NCI-H82 (cell line): ENCODE results near the gene MTF1.
A peak's percentile ranks its signal among the peaks of the same experiment; 100 is the strongest.
"Not testable (repeated sequence)": the region's sequence is repeated elsewhere in the genome, so short reads cannot be mapped to it uniquely, and the experiment has no call there.

Experiments used
- DNase-seq: peaks from one replicate; lab custom pipeline; 2025; lab: John Stamatoyannopoulos, UW

MTF1 gene

DNA sequence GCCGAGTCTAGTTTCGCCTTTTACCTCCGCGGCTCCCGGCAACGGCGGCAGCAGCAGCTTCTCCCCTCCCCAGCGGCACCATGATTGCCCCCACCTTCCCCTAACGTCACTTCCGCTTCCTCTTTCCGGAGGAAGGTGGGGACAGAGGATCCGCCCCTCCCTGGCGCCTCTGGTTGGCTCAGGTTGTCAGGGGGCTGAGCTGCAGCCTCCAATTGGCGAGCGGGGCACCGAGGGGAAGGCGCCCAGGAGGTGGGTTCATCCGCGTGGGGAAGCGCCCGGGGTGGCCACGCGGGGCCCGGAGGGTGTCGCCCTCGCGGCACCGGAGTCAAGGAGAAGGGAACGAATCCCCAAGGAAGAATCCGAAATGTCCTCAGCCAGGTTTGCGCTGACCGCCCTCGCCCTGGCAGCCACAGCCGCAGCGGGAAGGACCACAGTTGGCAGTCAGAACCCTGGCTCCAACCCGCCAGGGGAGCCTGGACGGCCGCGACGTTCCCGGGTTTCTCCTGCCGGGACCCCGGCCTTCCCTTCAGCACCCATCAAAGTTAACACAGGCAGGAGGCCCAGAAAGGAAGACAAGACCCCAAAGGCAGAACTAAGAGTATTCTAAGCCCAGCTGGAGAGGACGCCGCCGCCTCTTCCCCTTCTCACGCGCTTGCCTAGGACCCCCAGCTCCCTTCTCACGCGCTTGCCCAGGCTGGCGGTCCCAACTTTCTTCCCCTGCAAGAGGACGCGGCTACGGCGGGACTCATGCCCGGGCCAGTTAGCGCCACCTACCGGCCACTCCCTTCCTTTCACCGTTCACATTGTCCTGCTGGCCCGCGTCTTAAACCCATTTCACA, at the start of gene MTF1:
Gene MTF1 (minus strand): TSS at position 86 of the 839 bp plus-strand sequence. CDS start 1,934 bp downstream, outside the sequence.
- peak; percentile 99 for DNase-seq

DNA sequence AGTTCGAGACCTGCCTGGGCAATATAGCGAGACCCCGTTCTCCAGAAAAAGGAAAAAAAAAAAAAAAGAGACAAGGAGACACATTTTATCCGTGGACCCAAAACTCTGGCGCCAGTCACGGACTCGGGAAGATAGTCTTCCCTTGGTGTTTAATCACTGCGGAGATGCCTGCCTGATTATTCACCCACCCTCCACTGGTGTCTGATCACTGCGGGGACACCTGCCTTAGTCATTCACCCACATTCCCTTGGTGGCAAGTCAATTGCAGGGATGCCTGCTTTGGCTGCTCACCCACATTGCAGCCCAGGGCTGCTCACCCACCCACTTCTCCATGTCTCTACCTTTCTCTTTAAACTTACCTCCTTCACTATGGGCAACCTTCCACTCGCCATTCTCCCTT, 49.1 kb upstream of the MTF1 start:
- not testable (repeated sequence) for DNase-seq

DNA sequence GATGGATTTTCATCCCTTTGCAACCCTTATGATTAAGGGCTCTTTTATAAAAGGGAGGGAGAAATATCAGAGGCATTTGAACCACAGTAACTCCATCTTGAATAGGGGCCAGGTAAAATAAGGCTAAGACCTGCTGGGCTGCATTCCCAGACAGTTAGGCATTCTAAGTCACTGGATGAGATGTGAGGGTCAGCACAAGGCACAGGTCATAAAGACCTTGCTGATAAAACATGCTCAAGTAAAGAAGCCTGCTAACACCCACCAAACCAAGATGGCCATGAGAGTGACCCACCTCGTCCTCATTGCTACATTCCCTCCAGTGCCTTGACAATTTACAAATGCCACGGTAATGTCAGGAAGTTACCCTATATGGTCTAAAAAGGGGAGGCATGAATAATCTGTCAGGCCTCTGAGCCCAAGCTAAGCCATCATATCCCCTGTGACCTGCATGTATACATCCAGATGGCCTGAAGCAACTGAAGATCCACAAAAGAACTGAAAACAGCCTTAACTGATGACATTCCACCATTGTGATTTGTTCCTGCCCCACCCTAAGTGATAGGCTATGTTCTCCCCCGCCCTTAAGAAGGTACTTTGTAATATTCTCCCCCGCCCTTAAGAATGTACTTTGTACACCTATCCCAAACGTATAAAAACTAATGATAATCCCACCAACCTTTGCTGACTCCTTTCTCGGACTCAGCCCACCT, 48.2 kb upstream of the MTF1 start:
- not testable (repeated sequence) for DNase-seq

DNA sequence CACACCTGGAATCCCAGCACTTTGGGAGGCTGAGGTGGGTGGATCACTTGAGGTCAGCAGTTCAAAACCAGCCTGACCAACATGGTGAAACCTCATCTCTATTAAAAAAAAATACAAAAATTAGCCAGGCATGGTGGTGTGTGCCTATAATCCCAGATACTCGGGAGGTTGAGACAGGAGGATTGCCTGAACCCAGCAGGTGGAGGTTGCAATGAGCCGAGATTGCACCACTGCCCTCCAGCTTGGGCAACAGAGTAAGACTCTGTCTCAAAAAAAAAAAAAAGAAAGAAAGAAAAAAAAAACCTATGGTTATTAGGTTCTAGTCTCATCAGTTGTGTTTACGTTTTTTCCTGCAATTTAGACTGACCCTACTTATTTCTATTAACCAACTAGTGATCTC, 47.2 kb upstream of the MTF1 start:
- not testable (repeated sequence) for DNase-seq

- no peak for DNase-seq
Observed at GRCh38 chr1:37905727-37906126, 46.3 kb upstream of the MTF1 start.

DNA sequence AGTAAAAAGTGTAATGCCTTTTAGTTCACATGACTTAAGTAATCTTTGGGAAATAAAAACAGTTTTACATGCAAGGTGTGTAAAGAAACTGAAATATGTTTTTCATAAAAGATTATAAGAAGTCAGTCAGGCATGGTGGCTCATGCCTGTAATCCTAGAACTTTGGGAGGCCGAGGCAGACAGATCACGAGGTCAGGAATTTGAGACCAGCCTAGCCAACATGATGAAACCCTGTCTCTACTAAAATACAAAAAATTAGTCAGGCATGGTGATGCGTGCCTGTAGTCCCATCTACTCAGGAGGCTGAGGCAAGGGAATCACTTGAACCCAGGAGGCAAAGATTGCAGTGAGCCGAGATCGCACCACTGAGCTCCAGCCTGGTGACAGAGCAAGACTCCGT, 44.5 kb upstream of the MTF1 start:
- not testable (repeated sequence) for DNase-seq

- no peak for DNase-seq
Observed at GRCh38 chr1:37902983-37903382, 43.6 kb upstream of the MTF1 start.

DNA sequence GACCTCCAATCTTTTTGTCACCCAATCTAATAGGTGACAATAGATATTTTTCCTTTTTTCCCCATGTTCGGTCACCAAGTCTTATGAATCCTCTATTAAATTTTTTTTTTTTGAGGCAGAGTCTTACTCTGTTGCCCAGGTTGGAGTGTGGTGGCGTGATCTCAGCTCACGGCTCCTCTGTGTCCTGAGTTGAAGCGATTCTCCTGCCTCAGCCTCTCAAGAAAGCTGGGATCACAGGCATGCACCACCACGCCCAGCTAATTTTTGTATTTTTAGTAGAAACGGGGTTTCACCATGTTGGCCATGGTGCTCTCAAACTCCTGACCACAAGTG, 42.5 kb upstream of the MTF1 start:
- no peak for DNase-seq

- no peak for DNase-seq
Observed at GRCh38 chr1:37901191-37901892, 42.0 kb upstream of the MTF1 start.

- not testable (repeated sequence) for DNase-seq
Observed at GRCh38 chr1:37897563-37897962, 38.2 kb upstream of the MTF1 start.

- peak; percentile 52 for DNase-seq
Observed at GRCh38 chr1:37893673-37894072, 34.3 kb upstream of the MTF1 start.

- peak; percentile 10 for DNase-seq
Observed at GRCh38 chr1:37892151-37893047, 33.0 kb upstream of the MTF1 start.

DNA sequence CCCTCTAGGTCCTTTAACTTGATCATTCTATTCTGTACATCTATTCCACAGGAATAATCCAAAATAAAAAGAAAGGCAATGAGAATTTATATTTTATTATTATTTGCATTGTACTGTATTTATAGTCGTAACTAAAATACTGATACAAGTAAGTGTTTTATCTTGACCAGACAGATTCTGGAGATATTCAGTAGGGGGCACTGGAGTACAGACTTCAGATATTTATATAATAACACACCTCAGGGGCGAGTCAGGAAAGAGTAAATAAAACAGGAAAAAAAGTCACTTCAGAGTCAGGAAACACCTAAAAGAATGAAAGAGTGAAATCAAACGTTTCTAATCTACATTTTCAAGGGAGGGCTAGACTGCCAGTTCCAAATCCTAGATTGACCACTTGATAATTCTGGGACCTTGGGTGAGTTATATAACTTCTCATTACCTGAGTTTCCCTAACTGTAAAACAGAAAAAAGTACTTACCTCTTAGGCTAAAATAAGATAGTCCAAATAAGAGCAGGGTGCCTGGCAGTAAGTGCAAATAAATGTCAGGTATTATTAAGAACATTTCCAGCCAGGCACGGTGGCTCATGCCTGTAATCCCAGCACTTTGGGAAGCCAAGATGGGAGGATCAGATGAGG, 31.1 kb upstream of the MTF1 start:
- peak; percentile 60 for DNase-seq

GRCh38 chr1:37888022-37888700, 28.8 kb upstream of the MTF1 start:
- no peak for DNase-seq

DNA sequence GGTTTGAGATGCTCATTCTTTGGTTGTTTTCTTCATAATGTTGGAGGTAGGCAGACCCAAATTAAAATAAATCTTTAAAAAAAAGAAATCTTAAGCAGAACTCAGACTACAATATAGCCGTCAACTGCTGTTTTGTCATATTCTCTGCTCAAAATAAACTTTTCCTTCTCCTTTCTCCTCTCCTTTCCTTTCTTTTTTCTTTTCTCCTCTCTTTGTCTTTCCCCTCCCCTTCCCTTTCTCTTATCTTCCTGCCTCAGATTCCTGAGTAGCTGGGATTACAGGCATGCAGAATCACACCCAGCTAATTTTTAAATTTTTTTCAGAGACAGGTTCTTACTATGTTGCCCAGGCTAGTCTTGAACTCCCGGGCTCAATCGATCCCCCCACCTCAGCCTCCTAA, 24.8 kb upstream of the MTF1 start:
- no peak for DNase-seq

DNA sequence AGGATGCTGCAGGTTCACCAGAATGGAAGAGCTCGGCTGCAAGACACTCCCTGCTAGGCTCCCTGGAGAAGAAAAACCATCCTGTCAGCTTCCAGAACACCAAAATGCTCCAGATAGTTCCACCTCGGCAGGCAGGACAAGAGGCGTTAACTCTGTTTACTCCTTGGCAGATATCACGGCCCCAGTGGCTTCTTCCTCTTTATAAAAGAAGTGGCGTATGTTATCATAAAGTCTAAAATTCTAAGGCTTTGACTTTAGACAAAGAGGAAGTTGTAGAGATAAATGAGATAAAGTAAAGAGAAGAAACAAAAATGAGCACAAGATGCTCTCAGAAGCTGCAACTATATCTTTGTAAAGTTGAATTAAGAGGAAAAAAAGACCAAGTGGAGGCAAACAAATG, 24.3 kb upstream of the MTF1 start:
- DNase-seq: no peak

DNA sequence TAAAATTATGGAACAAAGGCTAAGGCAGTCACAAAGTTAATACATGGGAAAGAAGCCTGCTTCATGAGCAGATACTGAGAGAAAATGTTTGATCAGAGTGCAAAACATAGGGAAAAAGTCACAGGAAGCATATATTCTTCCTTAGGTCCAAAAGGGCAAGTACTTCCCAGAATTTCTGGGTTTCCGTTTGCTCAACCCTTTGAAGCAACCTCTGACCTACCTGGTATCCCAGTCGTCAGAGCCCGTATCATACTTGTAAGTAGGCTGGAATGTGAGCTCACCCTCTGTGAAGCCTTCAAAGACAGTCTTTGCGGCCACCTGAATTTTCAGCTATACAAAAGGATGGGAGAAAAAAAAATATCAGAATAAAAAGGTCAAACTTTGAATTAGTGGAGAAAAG, 20.5 kb upstream of the MTF1 start:
- DNase-seq: no peak

GRCh38 chr1:37878071-37878470, 18.7 kb upstream of the MTF1 start:
- no peak for DNase-seq

DNA sequence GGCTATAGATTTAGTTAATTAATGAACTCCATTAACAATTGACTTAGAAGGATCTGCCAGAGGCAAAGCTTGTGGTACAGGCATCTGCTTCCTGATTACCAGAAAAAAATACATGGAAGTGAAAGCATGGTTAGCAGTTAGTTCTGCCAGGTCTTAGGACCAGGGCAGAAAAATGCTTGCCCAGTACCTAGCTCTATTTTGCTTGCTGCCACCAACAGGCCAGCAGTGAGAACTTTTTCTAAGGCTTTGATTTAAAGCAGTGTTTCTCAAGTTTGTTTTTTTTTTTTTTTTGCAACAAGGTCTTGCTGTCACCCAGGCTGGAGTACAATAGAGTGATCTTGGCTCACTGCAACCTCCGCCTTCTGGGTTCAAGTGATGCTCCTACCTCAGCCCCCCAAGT, 16.4 kb upstream of the MTF1 start:
- DNase-seq: peak; percentile 8

- no peak for DNase-seq
Observed at GRCh38 chr1:37872692-37873091, 13.3 kb upstream of the MTF1 start.

GRCh38 chr1:37868466-37868865, 9.1 kb upstream of the MTF1 start:
- DNase-seq: no peak
